Measurements from ENCODE around the gene OTUB1.

The OTUB1 gene

DNA sequence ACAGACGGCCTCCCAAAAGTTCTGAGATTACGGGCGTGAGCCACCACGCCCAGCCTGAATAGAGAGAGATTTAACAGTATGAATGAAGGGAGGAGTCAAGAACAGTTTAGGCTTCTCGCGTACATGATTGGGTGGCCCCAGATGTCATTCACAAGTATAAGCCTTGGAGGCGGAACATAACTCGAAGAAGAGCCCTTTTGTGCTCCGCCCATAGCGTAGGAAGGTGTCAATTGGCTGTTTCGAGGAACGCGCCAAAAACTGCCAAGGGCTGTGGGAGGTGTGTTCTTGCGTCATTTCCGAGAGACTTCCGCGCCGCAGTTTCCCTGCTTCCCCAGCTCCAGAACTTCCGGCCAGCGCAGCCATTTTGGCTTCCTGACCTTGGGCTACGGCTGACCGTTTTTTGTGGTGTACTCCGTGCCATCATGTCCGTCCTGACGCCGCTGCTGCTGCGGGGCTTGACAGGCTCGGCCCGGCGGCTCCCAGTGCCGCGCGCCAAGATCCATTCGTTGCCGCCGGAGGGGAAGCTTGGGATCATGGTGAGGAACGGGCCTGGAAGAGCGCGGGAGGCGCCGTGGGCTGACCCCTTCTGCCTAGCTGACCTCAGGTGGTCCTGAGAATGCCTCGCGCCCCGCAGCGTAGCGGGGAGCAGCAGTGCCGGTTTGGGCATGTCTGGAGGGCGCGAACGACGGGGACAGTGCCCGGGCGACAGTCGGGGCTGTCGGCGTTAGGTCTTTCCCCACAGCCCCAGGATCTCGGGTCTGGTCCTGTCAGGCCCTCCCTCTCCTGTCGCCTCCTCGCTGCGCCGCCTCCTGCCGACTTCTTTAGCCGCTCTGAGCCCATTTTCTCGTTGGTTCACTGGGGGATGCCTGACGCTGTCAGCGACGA is 11.7 kb upstream of the OTUB1 start, which contains the start of gene COX8A:
TSS of gene COX8A (plus strand) at position 362 of the 885 bp plus-strand sequence. CDS start at position 423, 61 bp downstream.
- peak; percentile 90 to 91 for DNase-seq (ENCODE audit: low read depth in 2 of 2, low spot score in 1 of 2)

GRCh38 chr11:63978551-63979239 is 7.5 kb upstream of the OTUB1 start:
- no peak for DNase-seq (ENCODE audit: low read depth in 2 of 2, low spot score in 1 of 2)

DNA sequence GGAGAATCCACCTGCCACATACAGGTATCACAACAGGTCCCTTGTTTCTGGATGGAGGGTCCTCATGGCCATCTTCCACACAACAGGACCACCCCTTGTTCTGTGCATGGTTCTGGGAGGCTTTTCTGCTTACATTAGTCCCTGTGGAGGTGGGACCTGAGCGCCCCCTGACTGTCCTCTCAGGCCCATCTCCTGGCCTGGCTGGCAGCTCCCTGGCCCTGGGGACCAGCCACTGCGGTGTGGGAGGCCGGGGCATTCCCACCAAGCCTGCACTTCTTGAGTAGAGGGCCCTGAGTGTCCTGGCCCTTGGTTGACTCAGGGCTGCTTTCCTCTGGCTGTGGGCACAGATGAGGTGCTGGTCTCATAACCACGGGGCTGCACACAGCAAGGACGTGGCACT is 6.8 kb upstream of the OTUB1 start:
- no peak for DNase-seq (ENCODE audit: low read depth in 2 of 2, low spot score in 1 of 2)

GRCh38 chr11:63985812-63986155 is 454 bp upstream of the OTUB1 start:
- no peak for DNase-seq (ENCODE audit: low read depth in 2 of 2, low spot score in 1 of 2)

GRCh38 chr11:63986932-63987513 is 785 bp downstream of the OTUB1 start:
- no peak for DNase-seq (ENCODE audit: low read depth in 2 of 2, low spot score in 1 of 2)

- DNase-seq (ENCODE audit: low read depth in 2 of 2, low spot score in 1 of 2): no peak
Measured at GRCh38 chr11:63991558-63991957, 5.3 kb downstream of the OTUB1 start.

- no peak for DNase-seq (ENCODE audit: low read depth in 2 of 2, low spot score in 1 of 2)
Measured at GRCh38 chr11:63993100-63993499, 6.9 kb downstream of the OTUB1 start.

DNA sequence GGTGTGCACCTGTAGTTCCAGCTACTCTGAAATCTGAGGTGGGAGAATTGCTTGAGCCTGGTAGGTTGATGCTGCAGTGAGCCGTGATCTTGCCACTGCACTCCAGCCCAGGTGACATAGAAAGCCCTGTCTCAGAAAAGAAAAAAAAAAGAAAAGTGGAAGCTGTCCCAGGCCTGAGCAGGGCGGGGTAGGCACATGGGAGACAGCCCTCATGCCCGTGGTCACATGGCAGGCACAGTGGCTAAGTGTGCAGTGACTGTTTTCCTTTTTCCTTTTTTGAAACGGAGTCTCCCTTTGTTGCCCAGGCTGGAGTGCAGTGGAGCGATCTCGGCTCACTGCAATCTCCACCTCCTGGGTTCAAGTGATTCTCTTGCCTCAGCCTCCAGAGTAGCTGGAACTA is 7.8 kb downstream of the OTUB1 start:
- DNase-seq (ENCODE audit: low read depth in 2 of 2, low spot score in 1 of 2): no peak

- DNase-seq (ENCODE audit: low read depth in 2 of 2, low spot score in 1 of 2): no peak
Measured at GRCh38 chr11:63996512-63996911, 10.3 kb downstream of the OTUB1 start.

- DNase-seq (ENCODE audit: low read depth in 2 of 2, low spot score in 1 of 2): no peak
Measured at GRCh38 chr11:63997104-63997700, 11.0 kb downstream of the OTUB1 start.

GRCh38 chr11:63997801-63998337 is 11.6 kb downstream of the OTUB1 start:
- DNase-seq (ENCODE audit: low read depth in 2 of 2, low spot score in 1 of 2): no peak

- no peak for DNase-seq (ENCODE audit: low read depth in 2 of 2, low spot score in 1 of 2)
Measured at GRCh38 chr11:63998558-63999348, 12.5 kb downstream of the OTUB1 start.

GRCh38 chr11:63999349-64000025 is 13.2 kb downstream of the OTUB1 start:
- DNase-seq (ENCODE audit: low read depth in 2 of 2, low spot score in 1 of 2): peak; percentile 25 to 44

- peak; percentile 27 to 34 for DNase-seq (ENCODE audit: low read depth in 2 of 2, low spot score in 1 of 2)
Measured at GRCh38 chr11:64000026-64000739, 13.9 kb downstream of the OTUB1 start.

DNA sequence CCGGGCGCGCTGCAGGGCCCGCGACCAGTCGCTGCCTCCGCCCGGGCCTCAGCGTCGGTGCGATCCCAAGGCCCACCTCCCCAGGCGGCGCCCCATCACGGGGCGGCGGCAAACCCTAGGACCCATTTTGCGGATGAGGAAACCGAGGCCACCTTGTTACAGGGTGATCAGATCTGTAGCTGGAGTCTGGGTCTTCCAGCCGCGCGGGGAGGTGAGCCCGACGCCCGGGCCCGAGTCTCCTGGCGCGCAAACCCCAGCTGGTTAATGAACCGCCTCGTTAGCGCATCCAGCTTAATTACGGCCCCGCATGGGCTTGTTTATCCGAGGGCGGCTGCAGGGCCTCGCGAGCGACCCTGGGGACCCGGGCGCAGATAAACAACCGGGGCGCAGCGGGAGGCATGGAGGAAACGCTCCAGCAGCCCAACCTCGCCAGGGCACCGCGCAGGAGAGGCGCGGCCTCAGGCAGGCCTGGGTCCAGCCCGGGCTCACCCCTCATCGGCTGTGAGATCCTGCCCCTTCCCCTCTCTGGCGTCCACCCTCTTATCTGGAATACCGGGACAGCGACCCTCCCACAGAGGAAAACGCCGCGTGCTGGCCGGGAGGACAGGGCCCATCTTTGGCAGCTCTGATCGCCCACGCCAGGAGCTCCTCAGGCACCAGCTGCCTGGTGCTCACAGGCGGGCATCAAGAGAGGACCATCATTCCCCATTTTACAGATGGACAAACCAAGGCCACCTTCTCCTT is 14.7 kb downstream of the OTUB1 start:
- DNase-seq (ENCODE audit: low read depth in 2 of 2, low spot score in 1 of 2): no peak

- no peak for DNase-seq (ENCODE audit: low read depth in 2 of 2, low spot score in 1 of 2)
Measured at GRCh38 chr11:64001484-64002420, 15.5 kb downstream of the OTUB1 start.

DNA sequence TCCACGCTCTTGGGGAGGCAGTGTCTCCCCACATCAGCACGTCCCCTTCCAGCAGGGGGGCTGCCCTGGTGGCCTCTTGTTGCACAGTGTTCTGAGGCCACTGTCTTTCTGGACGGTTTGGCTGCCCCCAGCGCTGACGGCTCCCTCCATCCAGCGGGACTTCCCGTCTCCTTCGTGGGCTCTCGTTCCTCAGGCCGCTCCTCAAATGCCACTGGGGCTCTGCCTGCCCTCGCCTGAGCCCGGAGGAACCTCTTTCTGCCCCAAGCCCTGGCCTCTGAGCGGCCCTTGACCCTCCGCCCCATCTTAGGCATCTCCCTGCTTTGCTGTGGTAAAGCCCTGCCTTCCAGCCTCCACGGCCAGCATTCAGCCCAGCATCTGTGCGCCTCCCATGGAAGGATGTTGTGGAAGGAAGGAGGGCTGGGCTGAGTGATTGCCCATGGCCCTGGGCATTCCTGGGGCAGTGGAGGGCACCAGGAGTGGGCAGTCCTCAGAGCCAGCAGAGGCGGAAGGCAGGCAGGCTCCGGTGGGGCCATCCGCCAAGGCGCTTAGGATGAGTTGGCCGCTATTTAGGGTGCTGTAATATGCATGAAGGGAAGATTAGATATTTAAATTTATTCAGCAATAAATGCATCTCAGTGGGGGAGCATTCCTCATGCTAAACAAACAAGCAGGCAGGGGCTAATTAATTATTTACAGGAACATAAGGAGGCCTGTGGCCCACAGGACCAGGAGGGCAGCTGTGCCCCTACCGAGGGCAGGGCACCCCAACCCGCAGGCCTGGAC is 17.8 kb downstream of the OTUB1 start:
- DNase-seq (ENCODE audit: low read depth in 2 of 2, low spot score in 1 of 2): no peak

Measured in stimulated activated CD8-positive, alpha-beta memory T cell treated with anti-CD3 and anti-CD28 coated beads, Interleukin-4, amount 100 ng/mL, for 4 hours (primary cell).